ENCODE data around the gene GRHL1. TPM values are rescaled to one million over a fixed set of nuclear protein-coding genes. Genes with fewer than 3 reads are reported as not detected.

Gene GRHL1
- total and polyA plus RNA-seq, 9 donors = 0.18 to 2.4 (median 0.63) TPM; not detected in 1

GRCh38 chr2:10043256-10043905 is 91.9 kb downstream of the GRHL1 start, which contains the start of gene KLF11:
Gene KLF11, plus strand, starts transcription at chr2:10043550. Its CDS starts 167 bp downstream, at chr2:10043717.
- peak; percentile 45 for TF ChIP-seq EP300 (IDR thresholded peaks at IDR 0.05)
- peak in 1 of 3 donors; percentile 14 for TF ChIP-seq CTCF (IDR thresholded peaks at IDR 0.05)
- peak; percentile 75 for TF ChIP-seq POLR2A (IDR thresholded peaks at IDR 0.05)
- H3K4me3 ChIP-seq = peak within 1 kb of the TSS; percentile 83
- intact Hi-C loops (cut with DNase I) = loop anchor here in 1 of 4 donors (10.0 kb wide), 1 partner anchor 1701 kb away; the partner anchor contains the start of gene LPIN1
- H3K4me1 ChIP-seq (ENCODE audit: insufficient read depth) = peaks cover 20% of the 10 kb centered on the region
- 0 to 2% (median 0%) methylated on average over 8 to 102 of the region's 104 CpGs for WGBS, 3 donors
- H3K27me3 ChIP-seq = no peaks in the 10 kb centered on the region
- no peaks in the 10 kb centered on the region for H3K9me3 ChIP-seq
- peak; percentile 96 to 98 (median 97) for DNase-seq
- no peaks in the 10 kb centered on the region for H3K36me3 ChIP-seq
- H3K27ac ChIP-seq = peak within 1 kb of the TSS; percentile 98 to 99

DNA sequence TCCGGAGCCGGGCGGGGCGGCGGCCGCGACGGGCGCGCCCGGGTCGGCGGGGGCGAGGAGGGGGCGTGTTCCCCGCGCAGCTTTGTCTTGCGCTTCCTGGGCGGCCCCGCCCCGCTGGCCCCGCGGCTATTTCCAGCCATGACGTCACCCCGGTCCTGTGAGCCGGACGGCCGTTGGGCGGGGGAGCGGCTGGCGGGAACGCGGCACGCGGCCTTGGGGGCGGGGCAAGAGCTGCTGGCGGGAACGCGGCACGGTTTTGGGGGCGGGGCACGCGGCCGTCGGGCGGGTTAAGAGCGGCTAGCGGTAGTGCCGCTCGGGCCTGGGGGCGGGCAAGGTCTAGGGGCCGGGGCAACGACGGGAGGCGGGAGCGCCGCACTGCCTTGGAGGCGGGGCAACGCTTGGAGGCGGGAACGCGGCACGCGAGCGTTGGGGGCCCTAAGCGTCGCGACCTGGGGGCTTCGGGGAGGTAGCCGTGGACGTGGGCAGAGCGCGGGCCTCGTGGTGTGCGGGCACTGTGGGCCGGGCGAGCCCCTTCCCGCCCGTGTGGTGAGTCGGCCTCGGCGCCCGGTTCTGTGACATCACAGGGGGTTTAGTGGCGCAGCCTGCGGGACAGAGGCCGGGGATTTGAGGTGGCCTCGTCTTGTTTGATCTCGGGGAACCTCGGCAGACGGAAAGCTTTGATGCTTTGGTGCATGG is 92.6 kb downstream of the GRHL1 start:
- intact Hi-C loops (cut with DNase I) = loop anchor here in 2 of 4 donors (2.0 to 10.0 kb wide), 2 partner anchors 33 to 1701 kb away; partner anchors contain the start of gene LPIN1 (in 1 of the 2)
- DNase-seq = peak; percentile 98 to 100 (median 100)
- peak overlapping the region; percentile 98 to 99 for H3K27ac ChIP-seq
- 1 to 2% (median 1%) methylated on average over 67 to 90 of the region's 90 CpGs for WGBS, 3 donors
- H3K4me3 ChIP-seq = peak overlapping the region; percentile 83
- no peaks in the 10 kb centered on the region for H3K9me3 ChIP-seq
- no peaks in the 10 kb centered on the region for H3K36me3 ChIP-seq
- no peak for TF ChIP-seq CTCF (IDR thresholded peaks at IDR 0.05)
- TF ChIP-seq POLR2A (IDR thresholded peaks at IDR 0.05) = peak; percentile 69
- TF ChIP-seq EP300 (IDR thresholded peaks at IDR 0.05) = peak; percentile 90
- peaks cover 20% of the 10 kb centered on the region for H3K4me1 ChIP-seq (ENCODE audit: insufficient read depth)
- no peaks in the 10 kb centered on the region for H3K27me3 ChIP-seq

- TF ChIP-seq EP300 (IDR thresholded peaks at IDR 0.05) (no peak), CTCF (IDR thresholded peaks at IDR 0.05) (no peak)
- H3K36me3 ChIP-seq = no peaks in the 10 kb centered on the region
- H3K4me3 ChIP-seq = no peak overlapping the region
- H3K27ac ChIP-seq = peak overlapping the region; percentile 98 to 99
- intact Hi-C loops (cut with DNase I) = loop anchor here (2.0 to 10.0 kb wide), 4 partner anchors 35 to 1699 kb away; partner anchors contain the start of gene LPIN1 (in 1 of the 4)
- H3K9me3 ChIP-seq = no peaks in the 10 kb centered on the region
- WGBS, 3 donors = 67 to 68% (median 68%) methylated on average over 20 of the region's 20 CpGs
- DNase-seq = peak in 4 of 5 donors; percentile 43 to 62 (median 58)
- peaks cover 14% of the 10 kb centered on the region for H3K4me1 ChIP-seq (ENCODE audit: insufficient read depth)
- H3K27me3 ChIP-seq = no peaks in the 10 kb centered on the region
Measured at GRCh38 chr2:10045561-10046355, 94.3 kb downstream of the GRHL1 start.

DNA sequence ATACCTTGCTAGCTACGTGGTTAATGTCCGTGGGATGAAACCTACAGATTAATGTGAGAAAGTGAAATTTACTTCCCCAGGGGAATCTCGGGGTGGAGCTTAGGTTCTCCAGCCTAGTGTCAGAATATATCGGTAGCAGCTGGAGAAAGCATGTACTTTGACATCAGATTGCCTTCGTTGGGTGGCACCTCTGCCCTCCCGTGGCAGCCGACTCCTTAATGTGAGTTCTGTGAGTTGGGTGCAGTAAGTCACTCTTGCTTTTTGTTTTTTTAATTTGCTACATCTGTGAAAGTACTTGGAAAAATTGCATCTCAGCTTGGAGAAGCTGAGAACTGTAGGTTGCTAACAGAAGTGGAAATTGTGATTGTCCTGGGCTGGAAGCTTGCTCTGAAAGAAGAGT is 95.4 kb downstream of the GRHL1 start:
- H3K4me1 ChIP-seq (ENCODE audit: insufficient read depth) = peaks cover 10% of the 10 kb centered on the region
- TF ChIP-seq EP300 (IDR thresholded peaks at IDR 0.05) (no peak), CTCF (IDR thresholded peaks at IDR 0.05) (no peak), POLR2A (IDR thresholded peaks at IDR 0.05) (no peak)
- 31 to 40% (median 31%) methylated on average over 7 of the region's 7 CpGs for WGBS, 3 donors
- no peak overlapping the region for H3K27ac ChIP-seq
- no peak for DNase-seq
- H3K36me3 ChIP-seq = no peaks in the 10 kb centered on the region
- no peak overlapping the region for H3K4me3 ChIP-seq
- no peaks in the 10 kb centered on the region for H3K27me3 ChIP-seq
- intact Hi-C loops (cut with DNase I) = loop anchor here (2.0 to 10.0 kb wide), 3 partner anchors 60 to 1698 kb away; partner anchors contain the start of gene LPIN1 (in 1 of the 4)
- no peaks in the 10 kb centered on the region for H3K9me3 ChIP-seq

Measured in ovary (tissue), 9 donors.